Epidermal melanocyte (primary cell): ENCODE data around the gene BAG1.
A peak's percentile ranks its signal among the peaks of the same experiment; 100 is the strongest.

ENCODE experiments used
- DNase-seq: peaks from one replicate; pipeline ENCODE4 v3.0.0; 2011; ENCODE audit warnings: low spot score; ENCODE audit not compliant: insufficient read length

Gene BAG1

GRCh38 chr9:33273972-33274328 is 9.4 kb upstream of the BAG1 start:
- no peak for DNase-seq

GRCh38 chr9:33273266-33273971 is 8.9 kb upstream of the BAG1 start:
- no peak for DNase-seq

- DNase-seq = no peak
Observed at GRCh38 chr9:33272061-33272460, 7.6 kb upstream of the BAG1 start.

GRCh38 chr9:33270146-33270545 is 5.6 kb upstream of the BAG1 start:
- no peak for DNase-seq

GRCh38 chr9:33267151-33267767 is 2.8 kb upstream of the BAG1 start:
- no peak for DNase-seq

GRCh38 chr9:33265211-33265865 is 830 bp upstream of the BAG1 start:
- no peak for DNase-seq

- DNase-seq = no peak
Observed at GRCh38 chr9:33264003-33264472, 470 bp downstream of the BAG1 start.

GRCh38 chr9:33263131-33264002 is 1.1 kb downstream of the BAG1 start:
- DNase-seq = no peak

- no peak for DNase-seq
Observed at GRCh38 chr9:33260372-33260771, 4.1 kb downstream of the BAG1 start.

- no peak for DNase-seq
Observed at GRCh38 chr9:33257276-33257675, 7.2 kb downstream of the BAG1 start.

- DNase-seq = no peak
Observed at GRCh38 chr9:33256236-33256635, 8.3 kb downstream of the BAG1 start.

GRCh38 chr9:33255471-33255870 is 9.0 kb downstream of the BAG1 start:
- DNase-seq = no peak

- DNase-seq = no peak
Observed at GRCh38 chr9:33255014-33255413, 9.5 kb downstream of the BAG1 start.

GRCh38 chr9:33254211-33254610 is 10.3 kb downstream of the BAG1 start:
- no peak for DNase-seq

GRCh38 chr9:33250458-33250995 is 14.0 kb downstream of the BAG1 start:
- DNase-seq = peak; percentile 70

GRCh38 chr9:33249983-33250382 is 14.5 kb downstream of the BAG1 start:
- DNase-seq = no peak

- no peak for DNase-seq
Observed at GRCh38 chr9:33249087-33249658, 15.3 kb downstream of the BAG1 start.

GRCh38 chr9:33248606-33249005 is 15.9 kb downstream of the BAG1 start:
- no peak for DNase-seq

- no peak for DNase-seq
Observed at GRCh38 chr9:33246269-33246860, 18.1 kb downstream of the BAG1 start.

- no peak for DNase-seq
Observed at GRCh38 chr9:33245341-33245740, 19.2 kb downstream of the BAG1 start.
